COLO668 (cell line): ENCODE data around the gene ZNF468.
"Not testable (repeated sequence)": the region's sequence is repeated elsewhere in the genome, so short reads cannot be mapped to it uniquely, and the experiment has no call there.

Experiments
- DNase-seq: peaks from one replicate; lab custom pipeline; 2025; ENCODE audit not compliant: unreplicated experiment; lab: John Stamatoyannopoulos, UW

Gene ZNF468

DNA sequence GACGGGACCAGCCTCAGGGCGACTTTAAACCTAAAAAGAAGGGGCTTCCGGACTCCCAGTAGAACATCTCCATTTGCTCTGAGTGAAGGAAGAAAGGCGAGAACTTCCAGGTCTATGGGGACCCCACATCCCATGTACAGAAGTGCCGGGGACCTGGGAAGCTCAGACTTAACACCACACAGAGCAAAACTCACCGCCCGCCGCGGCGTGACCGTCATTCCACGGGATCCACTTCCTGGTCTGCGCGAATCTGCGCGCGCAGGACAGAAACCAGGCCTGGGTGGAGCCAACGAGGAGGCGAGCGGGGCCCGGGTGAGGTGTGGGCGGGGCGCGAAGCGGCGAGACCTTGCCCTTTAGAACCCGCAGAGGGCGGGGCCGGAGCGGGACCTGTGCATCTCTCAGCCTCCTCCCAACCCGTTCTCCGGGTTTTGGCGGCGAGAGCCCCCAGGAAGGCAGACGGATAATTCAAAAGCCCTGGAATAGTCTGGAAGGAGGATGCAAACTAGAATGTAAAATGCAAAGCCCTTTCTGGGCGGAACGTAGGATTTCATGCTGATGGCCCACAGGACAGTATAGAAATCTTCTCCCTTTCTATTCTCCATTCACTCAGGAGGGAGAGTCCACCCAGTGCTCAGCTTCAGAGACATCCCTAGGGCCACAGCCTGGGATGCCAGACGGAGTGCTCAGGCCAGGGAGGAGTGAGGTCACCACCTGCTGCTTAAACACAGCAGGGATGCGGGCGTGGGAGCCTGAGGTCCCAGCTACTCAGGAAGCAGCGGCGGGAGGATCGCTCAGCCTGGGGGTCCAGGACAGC lies at the start of gene ZNF468:
TSS of gene ZNF468 (minus strand) at position 242 of the 814 bp plus-strand sequence. CDS start 3,347 bp downstream, outside the sequence.
- DNase-seq, result peak; percentile 93

DNA sequence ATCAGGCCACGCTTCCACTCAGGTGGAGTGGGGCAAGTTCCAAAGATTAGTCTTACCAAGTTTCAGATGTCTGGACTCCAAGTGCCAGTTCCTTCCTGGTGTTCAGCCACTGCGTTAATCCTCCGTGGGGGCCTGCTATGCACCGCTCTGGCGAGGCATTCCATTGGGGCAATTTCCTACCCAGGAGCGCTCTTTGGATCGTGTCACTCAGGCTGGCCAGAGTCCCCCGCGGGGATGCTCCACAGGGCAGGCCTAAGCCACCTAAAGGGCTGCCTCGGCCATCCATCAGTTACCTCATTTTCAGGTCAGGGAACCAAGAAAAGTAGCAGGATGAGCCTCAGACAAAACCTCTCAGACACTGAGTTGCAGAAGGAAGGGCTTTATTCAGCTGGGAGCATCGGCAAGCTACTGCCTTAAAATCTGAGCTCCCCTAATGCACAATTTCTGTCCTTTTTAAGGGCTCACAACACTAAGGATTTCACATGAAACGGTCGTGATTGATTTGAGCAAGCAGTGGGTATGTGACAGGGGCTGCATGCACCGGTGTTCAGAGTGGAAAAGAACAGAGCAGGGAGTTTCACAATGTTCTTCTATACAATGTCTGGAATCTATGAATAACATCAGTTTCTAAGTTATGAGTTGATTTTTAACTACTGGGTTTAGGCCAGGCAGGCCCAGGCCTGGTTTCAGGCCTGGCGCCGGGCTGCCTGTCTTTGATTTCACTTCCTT lies 46.8 kb upstream of the ZNF468 start:
- DNase-seq, result not testable (repeated sequence)

DNA sequence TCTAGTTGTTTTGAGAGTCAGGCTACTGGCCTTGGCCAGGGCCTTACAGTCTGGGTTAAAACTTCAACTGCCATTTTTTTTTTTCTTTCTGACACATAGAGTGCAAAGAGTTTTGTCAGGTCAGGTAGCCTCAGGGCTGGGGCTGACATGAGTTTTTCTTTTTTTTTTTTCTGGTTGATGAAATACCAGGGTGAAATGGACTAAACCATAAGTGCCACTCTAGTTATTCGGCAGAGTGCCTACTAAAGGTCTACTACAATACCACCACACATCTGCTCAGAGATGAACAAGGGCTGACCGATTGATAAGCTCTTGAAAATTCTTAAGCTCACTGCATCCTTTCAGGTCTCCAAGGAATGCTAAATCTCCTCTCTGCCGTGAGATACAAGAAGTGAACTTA lies 44.4 kb upstream of the ZNF468 start:
- DNase-seq, result no peak

DNA sequence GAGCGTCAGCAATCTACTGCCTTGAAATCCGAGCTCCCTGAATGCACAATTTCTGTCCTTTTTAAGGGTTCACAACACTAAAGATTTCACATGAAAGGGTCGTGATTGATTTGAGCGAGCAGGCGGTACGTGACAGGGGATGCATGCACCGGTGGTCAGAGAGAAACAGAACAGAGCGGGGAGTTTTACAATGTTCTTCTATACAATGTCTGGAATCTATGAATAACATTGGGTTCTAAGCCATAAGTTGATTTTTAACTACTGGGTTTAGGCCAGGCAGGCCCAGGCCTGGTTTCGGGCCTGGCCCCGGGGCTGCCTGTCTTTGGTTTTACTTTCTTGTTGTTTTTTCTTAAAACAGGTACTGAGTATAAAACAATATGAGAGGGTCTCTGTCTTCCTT lies 41.2 kb upstream of the ZNF468 start:
- DNase-seq, result not testable (repeated sequence)

DNA sequence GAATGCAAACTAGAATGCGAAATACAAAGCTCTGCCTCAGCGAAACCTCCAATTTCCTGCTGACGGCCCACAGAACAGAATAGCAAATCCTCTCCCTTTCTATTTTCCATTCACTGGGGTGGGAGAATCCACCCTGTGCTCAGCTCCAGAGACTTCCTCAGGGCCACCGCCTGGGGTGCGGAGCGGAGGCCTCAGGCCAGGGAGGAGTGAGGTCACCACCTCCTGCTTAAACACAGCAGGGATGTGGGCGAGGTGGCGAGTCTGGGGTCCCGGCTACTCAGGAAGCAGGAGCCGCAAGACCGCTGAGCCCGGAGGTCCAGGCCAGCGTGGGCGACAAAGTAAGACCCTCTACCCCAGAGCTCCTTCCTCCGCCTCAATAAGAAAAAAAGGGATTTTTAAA lies 40.7 kb upstream of the ZNF468 start:
- no peak for DNase-seq

DNA sequence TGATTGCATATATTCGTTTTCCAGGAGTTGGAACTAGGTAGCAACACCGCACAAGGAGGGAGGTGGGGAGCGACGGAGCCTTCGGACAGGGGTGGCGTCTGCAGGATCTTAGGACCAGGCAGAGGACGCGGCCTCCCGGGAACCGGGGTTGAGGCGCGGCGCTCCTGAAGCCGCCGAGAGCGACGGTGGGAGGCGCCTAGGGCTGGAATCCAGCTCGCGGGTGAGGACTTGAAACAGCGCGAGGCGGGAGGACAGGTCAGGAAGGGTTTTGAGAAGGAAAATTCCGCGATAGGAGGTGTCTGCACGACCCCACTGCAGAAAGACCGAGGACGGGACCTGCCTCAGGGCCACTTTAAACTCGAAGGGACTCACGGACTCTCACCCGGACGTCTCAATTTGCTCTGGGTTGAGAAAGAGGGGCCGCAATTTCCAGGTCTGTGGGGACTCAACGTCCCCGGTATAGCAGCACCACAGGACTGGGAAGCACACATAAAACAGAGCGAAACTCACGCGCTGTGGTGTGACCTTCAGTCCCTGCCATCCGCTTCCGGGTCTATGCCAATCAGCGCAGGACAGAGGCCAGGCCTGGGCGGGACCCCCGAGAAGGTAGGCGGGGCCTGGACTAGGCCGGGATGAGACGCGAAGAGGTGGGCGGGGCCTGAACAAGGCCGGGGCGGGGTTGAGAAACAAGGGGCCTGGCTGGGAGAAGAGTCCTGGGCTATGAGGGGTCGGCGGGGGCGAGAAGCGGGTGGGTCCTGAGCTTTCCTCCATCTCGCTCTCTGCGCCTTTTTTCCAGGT lies 39.9 kb upstream of the ZNF468 start, which contains the start of gene ZNF320:
TSS of gene ZNF320 (minus strand) at position 498 of the 798 bp plus-strand sequence. CDS start 7,380 bp downstream, outside the sequence.
- DNase-seq, result peak; percentile 95

DNA sequence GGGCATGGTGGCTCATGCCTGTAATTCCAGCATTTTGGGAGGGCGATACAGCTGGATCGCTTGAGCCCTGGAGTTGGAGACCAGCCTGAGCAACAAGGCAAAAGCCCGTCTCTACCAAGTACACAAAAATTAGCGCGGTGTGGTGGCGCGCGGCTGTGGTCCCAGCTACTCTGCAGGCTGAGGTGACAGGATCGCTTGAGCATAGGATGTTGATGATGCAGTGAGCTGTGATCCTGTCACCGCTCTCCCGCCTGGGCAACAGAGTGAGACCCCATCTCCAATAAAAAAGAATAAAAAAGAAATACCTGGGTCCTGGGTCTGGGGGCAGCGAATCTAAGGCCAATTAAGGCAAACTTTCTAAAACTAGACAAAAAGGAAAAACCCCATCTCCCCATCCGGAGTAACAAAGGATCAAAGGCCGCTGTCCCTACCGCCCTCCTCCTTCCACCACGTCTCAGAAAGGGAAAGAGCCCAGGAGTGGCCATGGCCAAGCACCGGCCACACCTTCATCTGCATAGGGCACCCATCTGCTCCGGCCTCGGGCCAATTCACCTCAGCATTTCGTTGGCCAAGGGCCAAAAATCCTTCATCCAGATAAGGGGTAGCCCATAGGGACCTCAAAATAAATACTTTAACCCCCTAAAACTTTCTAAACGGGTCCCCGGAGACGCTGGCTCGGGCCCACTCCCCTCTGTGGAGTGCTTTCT lies 39.2 kb upstream of the ZNF468 start:
- DNase-seq, result peak; percentile 49

DNA sequence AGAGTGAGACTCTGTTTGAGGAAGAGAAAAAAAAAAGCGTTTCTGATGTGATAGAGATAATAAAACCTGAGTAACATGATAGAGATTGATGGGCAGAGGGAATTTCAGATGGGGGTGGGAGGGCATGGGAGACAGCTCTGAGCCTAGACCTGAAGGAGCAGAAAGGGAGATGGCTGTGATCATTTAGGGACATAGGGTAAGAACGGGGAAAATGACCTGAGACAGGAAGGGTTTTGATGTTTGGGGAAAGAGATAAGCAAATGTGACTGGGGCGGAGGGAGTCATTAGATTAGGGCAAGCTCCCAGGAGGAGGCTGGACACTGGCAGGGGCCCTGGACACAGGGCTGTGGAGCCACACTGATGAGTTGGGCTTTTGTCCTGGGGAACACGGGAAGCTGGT lies 33.9 kb upstream of the ZNF468 start:
- DNase-seq, result no peak

DNA sequence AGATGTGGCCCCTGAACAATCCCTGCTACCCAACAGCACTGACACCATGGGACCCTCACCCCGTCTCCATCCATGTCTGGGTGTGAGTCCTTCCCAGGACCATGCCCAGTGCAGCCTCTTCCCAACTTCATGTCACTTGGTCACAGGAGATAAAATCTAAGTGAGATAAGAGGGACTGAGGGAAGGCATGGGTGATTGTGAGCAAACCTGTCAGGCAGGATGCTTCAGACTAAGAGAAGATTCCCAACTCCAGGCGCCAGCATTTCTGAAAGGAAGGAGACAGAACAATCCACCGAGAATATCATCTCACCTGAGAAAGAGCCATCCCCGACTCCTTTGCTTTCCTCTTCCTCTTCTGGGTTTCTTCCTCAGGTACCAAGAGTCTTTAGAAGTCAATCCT lies 32.5 kb upstream of the ZNF468 start:
- DNase-seq, result no peak

DNA sequence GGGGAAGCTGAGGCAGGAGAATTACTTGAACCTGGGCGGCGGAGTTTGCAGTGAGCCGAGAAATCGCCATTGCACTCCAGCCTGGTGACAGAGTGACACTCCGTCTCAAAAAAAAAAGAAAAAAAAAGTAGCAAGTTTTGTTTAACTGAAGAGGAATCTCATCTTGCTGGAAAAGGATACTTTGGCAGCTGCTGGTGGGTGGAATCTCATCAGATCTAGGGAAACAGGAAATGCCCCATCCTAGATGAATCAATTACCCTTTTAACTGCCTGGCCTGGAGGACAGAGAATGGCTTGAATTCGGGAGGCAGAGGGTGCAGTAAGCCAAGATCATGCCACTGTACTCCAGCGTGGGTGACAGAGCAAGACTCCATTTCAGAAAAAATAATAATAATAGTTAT lies 31.7 kb upstream of the ZNF468 start:
- no peak for DNase-seq

DNA sequence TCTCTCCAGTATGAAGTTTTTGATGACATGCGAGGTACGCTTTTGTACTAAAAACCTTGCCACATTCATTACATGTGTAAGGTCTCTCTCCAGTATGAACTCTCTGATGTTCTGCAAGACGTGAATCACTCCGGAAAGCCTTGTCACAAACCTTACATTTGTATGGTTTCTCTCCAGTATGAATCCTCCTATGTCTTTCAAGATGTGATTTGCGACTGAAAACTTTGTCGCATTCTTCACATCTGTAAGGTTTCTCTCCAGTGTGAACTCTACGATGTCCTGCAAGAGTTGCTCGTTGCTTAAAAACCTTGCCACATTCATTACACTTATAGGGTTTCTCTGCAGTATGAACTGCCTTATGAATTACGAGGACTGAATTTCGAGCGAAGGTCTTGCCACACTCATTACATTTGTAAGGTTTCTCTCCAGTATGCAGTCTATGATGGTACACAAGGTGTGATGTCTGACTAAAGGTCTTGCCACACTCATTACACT lies 23.5 kb upstream of the ZNF468 start:
- no peak for DNase-seq

DNA sequence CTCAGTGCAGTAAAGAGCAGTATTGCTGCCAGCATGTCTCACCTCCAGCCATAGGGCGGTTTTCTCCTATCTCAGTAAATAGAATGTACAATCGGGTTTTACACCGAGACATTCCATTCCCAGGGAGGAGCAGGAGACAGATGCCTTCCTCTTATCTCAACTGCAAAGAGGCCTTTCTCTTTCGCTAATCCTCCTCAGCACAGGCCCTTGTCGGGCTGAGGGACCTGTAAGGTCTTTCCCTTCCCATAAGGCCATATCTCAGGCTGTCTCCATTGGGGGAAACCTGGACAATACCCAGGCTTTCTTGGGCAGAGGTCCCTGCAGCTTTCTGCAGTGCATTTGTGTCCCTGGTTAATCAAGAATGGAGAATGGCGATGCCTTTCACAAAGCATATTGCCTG lies 15.6 kb upstream of the ZNF468 start:
- DNase-seq, result not testable (repeated sequence)

DNA sequence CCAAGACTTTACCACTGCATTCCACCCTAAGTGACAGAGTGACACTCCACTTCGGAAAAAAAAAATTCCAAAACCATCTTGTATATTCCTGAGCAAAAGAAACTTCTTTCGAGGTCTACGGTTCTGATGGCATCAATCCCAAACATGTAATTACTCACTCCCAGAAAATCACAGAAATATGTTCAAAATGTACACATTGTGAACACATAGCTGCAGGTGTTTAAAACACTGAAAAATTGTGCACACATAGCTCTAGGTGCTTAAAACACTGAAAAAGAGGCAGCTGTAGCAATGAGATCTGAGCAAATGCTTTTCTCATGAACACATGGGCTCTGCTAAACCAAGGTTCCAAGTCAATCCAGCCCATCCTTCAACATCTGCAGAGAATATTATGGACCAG lies 14.0 kb upstream of the ZNF468 start:
- no peak for DNase-seq

DNA sequence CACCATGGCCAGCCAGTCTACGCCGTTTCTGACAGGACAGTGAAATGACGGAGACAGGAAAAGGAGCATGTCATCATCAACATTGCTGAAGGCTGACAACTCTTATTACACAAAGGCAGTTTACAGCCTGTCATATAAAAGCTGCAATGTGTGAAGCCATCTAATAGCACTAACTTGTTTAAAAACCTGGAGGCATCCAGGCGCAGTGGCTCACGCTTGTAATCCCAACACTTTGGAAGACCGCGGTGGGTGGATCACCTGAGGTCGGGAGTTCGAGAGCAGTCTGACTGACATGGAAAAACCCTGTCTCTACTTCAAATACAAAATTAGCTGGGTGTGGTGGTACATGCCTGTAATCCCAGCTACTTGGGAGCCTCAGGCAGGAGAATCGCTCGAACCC lies 10.6 kb upstream of the ZNF468 start:
- not testable (repeated sequence) for DNase-seq

DNA sequence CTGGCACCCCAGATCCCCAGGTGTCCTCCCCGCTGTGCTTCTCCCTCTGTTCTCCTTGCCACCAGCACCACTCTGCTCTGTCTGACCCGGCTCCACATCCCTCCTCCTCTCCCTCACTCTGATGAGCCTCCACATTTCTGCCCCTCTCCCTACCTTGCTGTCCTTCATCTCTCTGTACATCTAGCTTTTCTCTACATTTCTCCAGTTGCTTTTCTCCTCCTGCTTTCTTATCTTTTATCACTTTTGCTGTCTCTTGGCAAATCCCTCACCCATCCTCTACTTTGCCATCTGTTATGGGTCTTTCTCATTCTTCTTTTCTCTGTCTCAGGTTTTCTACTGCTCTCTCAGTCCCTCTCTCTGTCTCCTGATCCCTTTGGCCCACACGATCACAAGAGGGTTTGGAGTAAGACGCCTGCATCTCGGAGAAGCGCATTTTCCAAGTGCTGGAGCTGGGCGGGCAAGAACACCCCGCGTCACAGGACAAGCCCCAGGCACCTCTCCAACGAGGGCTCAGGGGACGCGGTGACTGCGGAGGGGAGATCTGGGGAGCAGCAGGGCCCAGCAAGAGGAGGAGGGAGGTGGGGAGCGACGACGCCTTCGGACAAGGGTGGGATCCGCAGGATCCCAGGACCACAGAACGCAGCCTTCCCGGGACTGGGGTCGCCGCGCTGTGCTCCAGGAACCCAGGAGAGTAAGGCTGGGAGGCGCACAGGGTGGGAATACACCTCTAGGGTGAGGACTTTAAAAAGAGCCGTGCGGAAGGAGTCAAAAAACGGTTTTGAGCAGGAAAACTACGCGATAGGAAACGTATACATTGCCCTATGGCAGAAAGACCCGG lies 660 bp downstream of the ZNF468 start:
- DNase-seq, result peak; percentile 16

DNA sequence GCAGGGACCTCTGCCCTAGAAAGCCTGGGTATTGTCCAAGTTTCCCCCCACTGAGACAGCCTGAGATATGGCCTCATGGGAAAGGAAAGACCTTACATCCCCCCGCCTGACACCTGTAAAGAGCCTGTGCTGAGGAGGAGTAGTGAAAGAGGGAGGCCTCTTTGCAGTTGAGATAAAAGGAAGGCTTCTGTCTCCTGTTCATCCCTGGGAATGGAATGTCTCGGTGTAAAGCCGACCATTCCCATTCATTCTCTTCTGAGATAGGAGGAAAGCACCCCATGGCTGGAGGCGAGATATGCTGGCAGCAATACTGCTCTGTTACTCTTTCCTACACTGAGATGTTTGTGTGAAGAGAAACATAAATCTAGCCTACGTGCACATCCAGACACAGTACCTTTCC lies 10.1 kb downstream of the ZNF468 start:
- not testable (repeated sequence) for DNase-seq

DNA sequence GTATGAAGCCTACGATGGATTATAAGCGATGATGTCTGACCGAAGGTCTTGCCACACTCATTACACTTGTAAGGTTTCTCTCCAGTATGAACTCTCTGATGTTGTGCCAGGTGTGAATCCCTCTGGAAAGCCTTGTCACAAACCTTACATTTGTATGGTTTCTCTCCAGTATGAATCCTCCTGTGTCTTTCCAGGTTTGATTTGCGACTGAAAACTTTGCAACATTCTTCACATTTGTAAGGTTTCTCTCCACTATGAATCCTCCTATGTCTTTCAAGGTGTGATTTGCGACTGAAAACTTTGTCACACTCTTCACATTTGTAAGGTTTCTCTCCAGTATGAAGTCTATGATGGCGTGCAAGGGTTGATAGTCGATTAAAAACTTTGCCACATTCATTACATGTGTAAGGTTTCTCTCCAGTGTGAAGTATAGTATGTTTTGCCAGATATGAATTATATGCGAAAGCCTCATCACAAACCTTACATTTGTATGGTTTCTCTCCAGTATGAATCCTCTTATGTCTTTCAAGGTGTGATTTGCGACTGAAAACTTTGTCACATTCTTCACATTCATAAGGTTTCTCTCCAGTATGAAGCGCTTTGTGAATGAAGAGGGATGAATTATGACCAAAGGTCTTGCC lies 16.5 kb downstream of the ZNF468 start:
- DNase-seq, result not testable (repeated sequence)

DNA sequence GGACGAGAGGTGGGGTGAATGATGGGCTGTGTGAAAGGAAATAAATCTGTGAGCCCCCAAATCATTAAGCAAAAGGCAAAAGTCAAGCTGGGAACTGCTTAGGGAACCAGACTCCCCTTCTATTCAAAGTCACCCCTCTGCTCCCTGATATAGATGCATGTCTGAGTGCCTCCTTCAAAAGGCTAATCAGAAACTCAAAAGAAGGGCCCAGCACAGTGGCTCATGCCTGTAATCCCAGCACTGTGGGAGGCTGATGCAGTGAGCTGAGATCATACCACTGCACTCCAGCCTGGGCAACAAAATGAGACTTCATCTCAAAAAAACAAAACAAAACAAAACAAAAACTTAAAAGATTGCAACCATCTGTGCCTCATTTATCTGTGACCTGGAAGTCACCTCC lies 23.1 kb downstream of the ZNF468 start:
- not testable (repeated sequence) for DNase-seq

DNA sequence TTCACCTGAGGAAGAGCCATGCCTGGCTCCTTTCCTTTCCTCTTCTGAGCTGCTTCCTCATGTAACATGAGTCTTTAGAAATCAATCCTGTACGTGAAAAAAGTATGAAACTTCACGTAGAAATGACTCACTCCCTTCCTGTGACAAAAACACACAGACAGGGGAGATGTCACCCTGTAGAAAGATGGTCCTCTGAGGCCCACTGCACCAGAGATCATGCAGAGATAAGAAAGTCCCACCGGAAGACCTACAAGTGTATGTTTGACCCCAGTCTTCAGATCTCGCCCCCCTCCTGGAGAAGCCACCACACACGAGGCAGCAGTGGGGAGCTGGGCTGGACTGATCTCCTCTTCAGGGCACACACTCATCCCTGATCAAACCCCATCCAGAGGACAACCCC lies 23.9 kb downstream of the ZNF468 start:
- not testable (repeated sequence) for DNase-seq
